Endothelial cell of hepatic sinusoid (primary cell): ENCODE results near the gene TMPRSS5.
"Not testable (repeated sequence)": the region's sequence is repeated elsewhere in the genome, so short reads cannot be mapped to it uniquely, and the experiment has no call there.

Source experiments
- in situ Hi-C: cut with HindIII; loops from 2 replicates; pipeline ENCODE4 v1.10.0; 2017; ENCODE audit warnings: low sequenced_read_pairs

Gene TMPRSS5

GRCh38 chr11:113697756-113698407 is 8.2 kb downstream of the TMPRSS5 start:
- in situ Hi-C loops, result no loop called here

- in situ Hi-C loops, result no loop called here
These were observed 9.0 kb downstream of the TMPRSS5 start for GRCh38 chr11:113697111-113697510.

GRCh38 chr11:113695207-113695606 is 10.9 kb downstream of the TMPRSS5 start:
- in situ Hi-C loops, result no loop called here

DNA sequence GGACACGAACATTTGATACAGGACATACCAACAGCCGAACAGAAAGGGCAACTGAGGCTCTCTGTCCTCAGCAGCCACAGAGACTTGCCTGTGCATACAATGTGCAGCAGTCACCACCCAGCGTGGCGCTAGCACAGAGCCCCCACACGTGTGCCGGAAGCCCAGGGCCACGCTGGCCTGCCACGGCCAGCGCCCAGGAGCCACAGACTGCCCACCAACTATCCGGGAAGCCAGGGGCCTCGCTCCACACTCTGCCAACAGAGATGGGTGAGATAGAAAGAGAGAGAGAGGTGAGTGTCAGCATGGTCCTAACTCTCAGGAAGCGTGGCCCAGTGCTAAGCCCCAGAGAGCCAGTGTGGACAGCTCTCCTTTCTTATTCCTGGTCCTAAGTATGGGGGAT is 11.7 kb downstream of the TMPRSS5 start:
- in situ Hi-C loops, result no loop called here

- in situ Hi-C loops, result no loop called here
These were observed 13.1 kb downstream of the TMPRSS5 start for GRCh38 chr11:113693030-113693429.

DNA sequence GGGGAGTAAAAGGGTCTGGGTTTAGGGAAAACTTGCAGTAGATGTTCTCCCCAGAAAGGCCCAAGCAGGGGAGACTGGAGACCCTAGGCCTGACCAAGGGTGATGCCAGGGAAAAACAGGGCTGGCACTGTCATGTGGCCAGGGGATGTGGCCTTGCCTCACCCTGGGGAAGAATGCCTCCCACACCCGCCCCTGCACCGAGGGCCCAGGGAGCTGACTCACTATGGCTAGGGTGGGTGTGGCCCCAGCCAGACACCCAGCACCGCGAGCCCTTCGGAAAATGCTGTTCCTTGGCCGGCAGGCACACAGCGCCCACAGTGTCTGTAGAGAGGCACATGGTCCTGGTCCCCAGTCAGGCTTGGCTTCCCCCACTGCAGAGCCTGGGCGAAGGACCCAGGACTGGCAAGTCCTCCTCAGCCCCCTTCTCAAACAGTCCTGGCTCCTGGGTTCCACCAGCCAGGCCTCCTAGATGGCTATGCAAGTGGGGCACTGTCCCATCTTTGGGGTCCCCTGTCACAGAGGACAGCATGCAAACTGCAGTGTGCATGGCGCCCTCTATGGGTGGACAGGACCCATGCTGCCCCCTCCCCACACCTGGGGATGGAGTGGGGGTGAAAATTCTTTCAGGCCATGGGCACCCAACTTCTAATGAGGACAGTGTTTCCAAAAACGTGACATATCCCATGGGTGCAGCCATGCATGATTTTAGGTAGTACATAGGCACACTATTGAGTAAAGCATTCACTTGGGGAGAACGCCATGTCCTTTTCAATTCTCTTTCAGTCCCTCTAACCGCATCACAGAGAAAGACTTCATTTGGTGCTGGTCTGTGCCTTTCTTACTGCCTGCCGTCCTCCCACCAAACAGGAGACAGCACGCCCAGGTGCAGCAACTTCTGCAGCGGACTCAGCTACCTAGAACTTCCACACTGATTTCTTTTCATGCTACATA is 15.2 kb downstream of the TMPRSS5 start:
- in situ Hi-C loops, result no loop called here

- in situ Hi-C loops, result no loop called here
These were observed 16.1 kb downstream of the TMPRSS5 start for GRCh38 chr11:113689768-113690618.

GRCh38 chr11:113685654-113686359 is 20.3 kb downstream of the TMPRSS5 start:
- in situ Hi-C loops, result no loop called here

DNA sequence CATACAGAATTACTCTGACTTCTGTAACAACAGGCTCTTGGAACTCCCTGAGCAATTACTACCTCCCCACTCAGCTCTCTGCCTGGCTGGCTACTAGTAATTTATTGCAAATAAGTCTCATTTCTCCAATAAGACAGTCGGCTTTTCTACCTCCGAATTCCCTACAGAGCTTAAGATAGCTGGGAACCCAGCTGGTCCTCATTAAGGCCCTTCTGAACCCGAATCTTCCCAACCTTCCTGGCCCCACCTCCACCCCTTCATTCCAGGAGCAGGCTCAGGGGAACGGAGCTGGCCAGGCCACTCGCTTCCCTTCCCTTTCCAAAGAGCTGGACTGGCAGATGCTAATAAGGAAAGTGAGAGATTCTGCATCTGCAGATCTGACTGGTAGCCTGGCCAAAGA is 21.6 kb downstream of the TMPRSS5 start:
- in situ Hi-C loops, result no loop called here

- in situ Hi-C loops, result no loop called here
These were observed 22.5 kb downstream of the TMPRSS5 start for GRCh38 chr11:113683481-113684046.

DNA sequence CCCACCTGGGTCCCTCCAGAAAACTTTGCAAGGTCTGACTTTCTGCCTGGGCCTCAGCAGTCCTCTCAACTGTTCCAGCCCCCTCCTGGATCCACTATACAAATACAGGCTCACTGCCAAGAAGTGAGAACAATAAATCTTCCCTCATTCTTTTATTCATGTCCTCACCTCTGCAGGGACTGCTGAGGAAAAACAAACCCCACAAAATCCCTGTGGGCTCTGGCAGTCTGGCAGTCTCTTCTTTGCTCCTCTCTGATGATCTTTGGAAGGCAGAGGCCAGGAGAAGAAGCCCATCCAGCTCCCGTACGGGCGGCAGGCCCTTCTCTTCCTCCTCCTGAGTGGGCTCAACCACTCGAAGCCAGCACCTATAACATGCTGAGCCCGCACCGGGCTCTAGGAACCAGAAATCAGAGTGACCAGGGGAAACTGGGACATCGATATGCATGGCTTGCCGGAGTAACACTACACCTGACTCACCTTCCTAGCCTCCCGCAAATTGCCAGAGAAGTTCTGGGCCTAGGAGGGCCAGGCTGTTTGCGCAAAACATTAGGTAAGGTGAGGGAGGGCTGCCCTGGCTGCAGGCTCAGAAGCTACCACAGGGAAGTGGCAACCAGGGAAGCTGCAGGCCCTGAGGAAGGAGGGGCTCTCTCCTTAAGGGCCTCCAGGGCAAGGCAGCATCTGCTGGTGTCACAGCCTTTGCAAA is 24.2 kb downstream of the TMPRSS5 start:
- in situ Hi-C loops, result no loop called here

- in situ Hi-C loops, result no loop called here
These were observed 24.8 kb downstream of the TMPRSS5 start for GRCh38 chr11:113681282-113681681.

DNA sequence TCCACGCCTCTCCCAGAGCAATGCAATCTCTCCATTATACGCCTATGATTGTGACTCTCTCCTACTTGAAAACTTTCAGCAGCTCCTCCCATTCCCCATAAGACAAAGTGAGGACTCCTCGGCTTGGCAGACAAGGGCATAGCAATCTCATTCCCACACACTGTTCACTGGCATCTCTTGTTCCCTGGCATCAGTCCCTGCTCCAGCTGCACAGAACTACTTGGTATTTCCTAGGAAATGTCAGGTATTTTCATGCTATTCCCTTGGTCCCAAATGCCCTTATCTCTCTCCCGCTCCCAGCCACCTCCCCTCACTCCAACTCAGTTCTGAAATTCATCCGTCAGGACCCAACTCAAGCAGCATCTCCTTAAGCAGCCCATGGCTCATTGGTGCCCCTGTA is 28.4 kb downstream of the TMPRSS5 start:
- in situ Hi-C loops, result no loop called here

GRCh38 chr11:113675565-113675964 is 30.5 kb downstream of the TMPRSS5 start:
- in situ Hi-C loops, result no loop called here

- in situ Hi-C loops, result no loop called here
These were observed 31.0 kb downstream of the TMPRSS5 start for GRCh38 chr11:113675003-113675561.

DNA sequence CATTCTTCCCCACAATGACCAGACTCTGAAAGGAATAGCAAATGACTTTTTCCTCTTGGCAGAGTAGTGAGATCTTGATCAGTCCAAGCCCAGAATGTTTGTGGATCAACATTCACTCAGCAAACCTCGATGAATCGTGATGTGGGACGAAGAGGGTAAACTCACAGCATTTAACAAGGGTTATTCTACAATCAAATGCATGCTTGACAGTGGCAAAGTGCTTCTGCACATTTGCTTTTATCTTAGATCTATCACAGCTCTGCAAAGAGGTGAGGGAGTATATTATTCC is 31.8 kb downstream of the TMPRSS5 start:
- in situ Hi-C loops, result no loop called here

DNA sequence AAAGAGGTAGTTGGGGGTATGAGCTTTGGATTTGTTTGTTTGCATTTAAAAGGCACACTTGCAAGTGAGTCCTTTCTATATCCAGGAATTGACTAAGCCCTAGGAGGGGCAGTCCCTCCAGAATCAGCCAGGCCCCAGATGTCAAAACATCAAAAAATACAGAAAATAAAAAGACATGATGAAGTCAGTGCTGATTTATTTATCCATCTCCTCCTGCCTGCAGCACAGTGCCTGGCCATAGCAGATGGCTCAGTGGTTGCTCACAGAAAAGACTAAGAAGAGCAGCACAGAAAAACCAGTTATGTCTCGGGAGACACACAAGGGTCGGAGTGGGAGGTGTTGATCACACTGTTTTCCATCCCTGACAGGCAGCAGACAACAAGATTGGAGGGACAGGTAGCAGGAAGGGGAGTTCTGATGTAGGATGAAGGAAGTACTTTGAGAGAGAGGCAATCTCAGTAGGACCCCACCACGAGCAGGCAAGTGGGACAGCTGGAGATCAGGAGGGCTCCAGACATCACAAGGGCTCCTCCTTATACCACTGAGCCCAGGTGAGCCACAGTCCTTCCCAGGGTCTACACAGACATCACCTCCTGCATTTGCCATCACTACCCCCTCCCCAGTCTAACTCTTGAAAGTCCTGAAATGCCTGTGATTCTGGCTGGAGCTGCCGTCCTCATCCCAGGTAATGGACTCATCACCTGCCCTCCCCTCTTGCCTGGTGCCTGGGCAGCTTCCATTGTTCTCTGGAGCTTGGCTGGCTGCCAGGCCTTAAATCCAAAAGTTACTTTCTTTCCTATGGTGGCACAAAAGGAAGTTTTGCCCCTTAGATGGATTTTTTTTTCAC is 32.3 kb downstream of the TMPRSS5 start:
- in situ Hi-C loops, result no loop called here

DNA sequence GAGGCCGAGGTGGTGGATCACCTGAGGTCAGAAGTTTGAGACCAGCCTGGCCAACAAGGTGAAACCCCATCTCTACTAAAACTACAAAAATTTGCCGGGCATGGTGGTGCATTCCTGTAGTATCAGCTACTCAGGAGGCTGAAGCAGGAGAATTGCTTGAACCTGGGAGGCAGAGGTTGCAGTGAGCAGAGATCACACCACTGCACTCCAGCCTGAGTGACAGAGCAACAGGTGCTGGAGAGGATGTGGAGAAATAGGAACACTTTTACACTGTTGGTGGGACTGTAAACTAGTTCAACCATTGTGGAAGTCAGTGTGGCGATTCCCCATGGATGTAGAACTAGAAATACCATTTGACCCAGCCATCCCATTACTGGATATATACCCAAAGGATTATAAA is 34.2 kb downstream of the TMPRSS5 start:
- in situ Hi-C loops, result not testable (repeated sequence)

- in situ Hi-C loops, result no loop called here
These were observed 35.3 kb downstream of the TMPRSS5 start for GRCh38 chr11:113670831-113671215.
